ENCODE measurements around the gene GMDS. TPM values are rescaled to one million over a fixed set of nuclear protein-coding genes. Genes with fewer than 3 reads are reported as not detected.

The GMDS gene
- total RNA-seq, 1 donor from 2014 or later: 27.0 TPM

DNA sequence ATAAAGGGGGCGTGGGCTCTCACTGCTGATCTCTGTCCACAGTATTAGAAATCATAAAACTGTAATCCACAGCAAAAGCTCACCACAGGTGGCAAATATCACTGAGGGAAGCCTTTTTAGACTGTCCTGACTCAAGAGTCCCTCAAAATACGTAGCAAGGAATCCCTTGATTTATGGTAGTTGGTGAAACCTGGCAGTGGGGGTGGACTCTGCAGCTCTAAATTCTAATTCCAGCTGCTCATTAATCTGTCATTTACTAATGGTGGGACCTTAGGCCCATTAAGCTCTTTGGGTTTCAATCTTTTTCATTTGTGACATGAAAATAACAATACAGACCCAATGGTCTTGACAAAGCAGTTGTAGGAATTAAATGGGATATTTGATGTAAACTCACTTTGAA is 32.3 kb downstream of the GMDS start:
- H3K27me3 ChIP-seq (ENCODE audit: control insufficient read depth, insufficient read depth, low read length): no peaks in the 10 kb centered on the region
- TF ChIP-seq CTCF (IDR thresholded peaks at IDR 0.05; ENCODE audit: insufficient read depth, low read length, poor library complexity, severe bottlenecking): no peak

GRCh38 chr6:2209226-2209809 is 36.1 kb downstream of the GMDS start:
- no peaks in the 10 kb centered on the region for H3K36me3 ChIP-seq (ENCODE audit: control insufficient read depth, insufficient read depth, low read length)
- no peak overlapping the region for H3K4me3 ChIP-seq (ENCODE audit: low read depth, low read length)
- DNase-seq (ENCODE audit: low read depth): no peak
- peak; percentile 71 for TF ChIP-seq CTCF (IDR thresholded peaks at IDR 0.05; ENCODE audit: insufficient read depth, low read length, poor library complexity, severe bottlenecking)
- no peaks in the 10 kb centered on the region for H3K27me3 ChIP-seq (ENCODE audit: control insufficient read depth, insufficient read depth, low read length)

More for the DNA sequence above, 32.3 kb downstream of the GMDS start:
- Histone ChIP-seq H3K36me3 (ENCODE audit: control insufficient read depth, insufficient read depth, low read length) (no peaks in the 10 kb centered on the region), H3K4me3 (ENCODE audit: low read depth, low read length) (no peak overlapping the region)
- DNase-seq (ENCODE audit: low read depth): no peak

DNA sequence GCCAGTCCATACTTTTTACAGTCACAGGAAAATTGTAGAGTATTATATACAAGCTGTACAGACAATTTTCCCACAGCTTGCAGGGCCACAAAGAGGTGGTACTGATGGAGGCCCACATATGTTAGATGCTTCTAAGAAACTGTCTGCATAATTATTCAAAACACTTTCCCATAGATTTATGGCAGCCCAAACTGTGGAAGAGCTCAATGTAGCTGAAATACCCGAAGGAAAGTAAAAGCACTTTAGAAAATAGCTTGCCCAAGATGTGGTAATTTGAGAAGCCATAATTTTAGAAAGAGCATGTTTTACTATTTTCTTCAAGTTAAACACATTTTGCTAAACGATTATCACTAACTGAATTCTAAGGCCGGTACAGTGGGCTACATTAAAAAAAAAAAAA is 36.9 kb downstream of the GMDS start:
- TF ChIP-seq CTCF (IDR thresholded peaks at IDR 0.05; ENCODE audit: insufficient read depth, low read length, poor library complexity, severe bottlenecking): no peak
- no peak for DNase-seq (ENCODE audit: low read depth)

GRCh38 chr6:2205396-2205795 is 40.0 kb downstream of the GMDS start:
- DNase-seq (ENCODE audit: low read depth): no peak
- H3K36me3 ChIP-seq (ENCODE audit: control insufficient read depth, insufficient read depth, low read length): no peaks in the 10 kb centered on the region
- TF ChIP-seq CTCF (IDR thresholded peaks at IDR 0.05; ENCODE audit: insufficient read depth, low read length, poor library complexity, severe bottlenecking): no peak
- H3K27me3 ChIP-seq (ENCODE audit: control insufficient read depth, insufficient read depth, low read length): no peaks in the 10 kb centered on the region
- no peak overlapping the region for H3K4me3 ChIP-seq (ENCODE audit: low read depth, low read length)

More for the DNA sequence above, 36.9 kb downstream of the GMDS start:
- no peak overlapping the region for H3K4me3 ChIP-seq (ENCODE audit: low read depth, low read length)
- no peaks in the 10 kb centered on the region for H3K36me3 ChIP-seq (ENCODE audit: control insufficient read depth, insufficient read depth, low read length)
- H3K27me3 ChIP-seq (ENCODE audit: control insufficient read depth, insufficient read depth, low read length): no peaks in the 10 kb centered on the region

GRCh38 chr6:2204272-2204671 is 41.1 kb downstream of the GMDS start:
- no peak for DNase-seq (ENCODE audit: low read depth)
- TF ChIP-seq CTCF (IDR thresholded peaks at IDR 0.05; ENCODE audit: insufficient read depth, low read length, poor library complexity, severe bottlenecking): no peak
- Histone ChIP-seq H3K4me3 (ENCODE audit: low read depth, low read length) (no peak overlapping the region), H3K36me3 (ENCODE audit: control insufficient read depth, insufficient read depth, low read length) (no peaks in the 10 kb centered on the region), H3K27me3 (ENCODE audit: control insufficient read depth, insufficient read depth, low read length) (no peaks in the 10 kb centered on the region)

GRCh38 chr6:2203264-2203663 is 42.1 kb downstream of the GMDS start:
- Histone ChIP-seq H3K36me3 (ENCODE audit: control insufficient read depth, insufficient read depth, low read length) (no peaks in the 10 kb centered on the region), H3K27me3 (ENCODE audit: control insufficient read depth, insufficient read depth, low read length) (no peaks in the 10 kb centered on the region), H3K4me3 (ENCODE audit: low read depth, low read length) (no peak overlapping the region)
- no peak for TF ChIP-seq CTCF (IDR thresholded peaks at IDR 0.05; ENCODE audit: insufficient read depth, low read length, poor library complexity, severe bottlenecking)
- no peak for DNase-seq (ENCODE audit: low read depth)

All from kidney epithelial cell (primary cell).